K562 (cell line): ENCODE measurements around the gene IRF2BP2. TPM values are rescaled to one million over a fixed set of nuclear protein-coding genes. Genes with fewer than 3 reads are reported as not detected.

ENCODE experiments used
- ARID1B ChIP-seq: fragments of 450-650 bp; IDR thresholded peaks from 2 replicates; pipeline ENCODE4 v1.6.1; 2016; ENCODE audit warnings: antibody characterized with exemption, mild to moderate bottlenecking, inconsistent platforms
- MEIS2 ChIP-seq: fragments of 450-650 bp; IDR thresholded peaks from 2 replicates; pipeline ENCODE4 v1.6.1; 2014; ENCODE audit warnings: mild to moderate bottlenecking; ENCODE audit not compliant: partially characterized antibody
- PBX2 ChIP-seq, 2 experiments: IDR thresholded peaks in 1 of 2; conservative IDR thresholded peaks in 1 of 2; 2 replicates each; pipeline ENCODE4 v1.6.1; 2016; ENCODE audit warnings: low read depth in 2 of 2, mild to moderate bottlenecking in 1 of 2, missing compliant biosample characterization in 1 of 2, missing genetic modification characterization in 1 of 2, moderate library complexity in 1 of 2
- REST ChIP-seq, 2 experiments: fragments of 450-650 bp; formaldehyde crosslinking in 1 of 2; IDR thresholded peaks; 2 replicates each; pipeline versions ENCODE4 v1.4.0 to v1.6.1; 2014 to 2020; ENCODE audit warnings: mild to moderate bottlenecking in 2 of 2, borderline replicate concordance in 1 of 2, low read depth in 1 of 2
- SOX6 ChIP-seq: fragments of 450-650 bp; IDR thresholded peaks from 2 replicates; pipeline ENCODE4 v1.6.1; 2014; ENCODE audit warnings: mild to moderate bottlenecking
- ZBTB11 ChIP-seq, 3 experiments: fragments of 200-800 bp in 1 of 3; fragments of 250-450 bp in 1 of 3; fragments of 450-650 bp in 1 of 3; sonication (Bioruptor Pico) in 1 of 3; sonication (Bioruptor generic) in 1 of 3; formaldehyde crosslinking in 1 of 3; IDR thresholded peaks; 2 replicates each; pipeline versions ENCODE4 v1.6.1 to v1.8.0; 2016 to 2022; ENCODE audit warnings: mild to moderate bottlenecking in 2 of 3, missing genetic modification characterization in 2 of 3, missing compliant biosample characterization in 1 of 3, moderate library complexity in 1 of 3
- ZNF668 ChIP-seq: fragments of 250-450 bp; sonication (Bioruptor Pico); IDR thresholded peaks from 2 replicates; pipeline ENCODE4 v1.8.0; 2022; ENCODE audit warnings: mild to moderate bottlenecking, inconsistent platforms
- polyA plus RNA-seq, 8 experiments: library from polyadenylated mRNA; depleted of rRNA in 4 of 8; stranded (reverse) in 5 of 8; unstranded in 3 of 8; fragments of >200 nt; fragmentation: Nextera tagmentation in 2 of 8; fragmentation: Illumina TruSeq in 1 of 8; extraction: Ambion mirVana in 2 of 8; extraction: Trizol in 1 of 8; gene quantifications; 2 replicates each; pipeline versions ENCODE4 v1.2.1 to v1.2.3, GENCODE V29; 2011 to 2014; ENCODE audit warnings: inconsistent platforms in 1 of 8, missing spikeins in 1 of 8
- total RNA-seq, 7 experiments: library from RNA; depleted of rRNA in 6 of 7; stranded (reverse); fragments of >200 nt in 6 of 7; fragmentation: Illumina TruSeq in 2 of 7; extraction: Trizol in 2 of 7; gene quantifications; 2 replicates each; pipeline versions ENCODE4 v1.2.1 to v1.2.3, GENCODE V29; 2011 to 2021; ENCODE audit warnings: low replicate concordance in 1 of 7

IRF2BP2 gene
- total and polyA plus RNA-seq, 9 of the 15 experiments (the other 6 are each of a cell fraction or from before 2014, with no cell fraction given) = 7.7 to 68.6 (median 22.1) TPM

- no peak for TF ChIP-seq PBX2 (CRISPR knock-in tag; IDR thresholded peaks at IDR 0.05; ENCODE audit: low read depth)
- TF ChIP-seq PBX2 (tag; conservative IDR thresholded peaks at IDR 0.05; ENCODE audit: low read depth) = peak; percentile 83
- peak; percentile 75 for TF ChIP-seq MEIS2
- TF ChIP-seq ARID1B = peak; percentile 36
- TF ChIP-seq ZBTB11 (CRISPR knock-in tag; IDR thresholded peaks at IDR 0.05) = 0 out of 6 replicates have a peak, but pooled peaks of 1 of the 3 experiments have one; percentile 46
- peak; percentile 17; the same call in 1 of the 2 replicates for TF ChIP-seq ZNF668 (CRISPR knock-in tag)
- peak; percentile 68 for TF ChIP-seq REST (IDR thresholded peaks at IDR 0.05; ENCODE audit: borderline replicate concordance)
- TF ChIP-seq REST (CRISPR knock-in tag; IDR thresholded peaks at IDR 0.05; ENCODE audit: low read depth) = no peak
- TF ChIP-seq SOX6 = no peak
Observed at GRCh38 chr1:234656944-234657654, 47.1 kb upstream of the IRF2BP2 start (continued).
